Hematopoietic multipotent progenitor cell treated with erythropoietin and hydrocortisone succinate and interleukin-3 and kit ligand, for 8 days (in vitro differentiated cells): ENCODE results near the gene C8G.

Experiments used
- DNase-seq: peaks from one replicate; pipeline ENCODE4 v3.0.0-alpha.2; 2015

C8G gene

GRCh38 chr9:136970361-136970760 is 25.3 kb downstream of the C8G start:
- no peak for DNase-seq

- no peak for DNase-seq
Observed at GRCh38 chr9:136971746-136972145, 26.7 kb downstream of the C8G start.

GRCh38 chr9:136972335-136972734 is 27.3 kb downstream of the C8G start:
- DNase-seq = no peak

GRCh38 chr9:136972743-136973142 is 27.7 kb downstream of the C8G start:
- DNase-seq = no peak

GRCh38 chr9:136973618-136974617 is 28.9 kb downstream of the C8G start:
- no peak for DNase-seq

GRCh38 chr9:136974817-136975535 is 29.9 kb downstream of the C8G start:
- DNase-seq = peak; percentile 44

GRCh38 chr9:136975644-136976043 is 30.6 kb downstream of the C8G start:
- peak; percentile 94 for DNase-seq

GRCh38 chr9:136977223-136977622 is 32.2 kb downstream of the C8G start, which contains the start of gene PTGDS:
PTGDS (plus strand) TSS chr9:136977504; CDS start chr9:136977579, 75 bp downstream.
- no peak for DNase-seq

GRCh38 chr9:136977649-136978072 is 32.6 kb downstream of the C8G start:
- no peak for DNase-seq

GRCh38 chr9:136978073-136978864 is 33.2 kb downstream of the C8G start:
- DNase-seq = peak; percentile 66

GRCh38 chr9:136978865-136979544 is 34.0 kb downstream of the C8G start:
- DNase-seq = no peak

GRCh38 chr9:136979769-136980587 is 34.9 kb downstream of the C8G start:
- no peak for DNase-seq

GRCh38 chr9:136980669-136981478 is 35.8 kb downstream of the C8G start:
- no peak for DNase-seq

- no peak for DNase-seq
Observed at GRCh38 chr9:136981588-136982231, 36.7 kb downstream of the C8G start.

- no peak for DNase-seq
Observed at GRCh38 chr9:136982232-136983051, 37.4 kb downstream of the C8G start, which contains the start of gene LCNL1. LCNL1 (plus strand) TSS chr9:136982993; CDS start chr9:136983587, 594 bp downstream.

GRCh38 chr9:136983167-136983566 is 38.1 kb downstream of the C8G start:
- no peak for DNase-seq

GRCh38 chr9:136983656-136984314 is 38.7 kb downstream of the C8G start:
- DNase-seq = no peak

GRCh38 chr9:136984464-136985026 is 39.5 kb downstream of the C8G start:
- no peak for DNase-seq
